Neural progenitor cell (in vitro differentiated cells): ENCODE results near the gene MUC5AC.

Experiments used
- CTCF ChIP-seq: fragments of 200-600 bp; sonication (generic); IDR thresholded peaks from 2 replicates; pipeline ENCODE4 v1.5.1; 2017; ENCODE audit warnings: antibody characterized with exemption, mild to moderate bottlenecking
- EZH2phosphoT487 ChIP-seq: fragments of 200-600 bp; sonication (generic); IDR thresholded peaks from 2 replicates; pipeline ENCODE4 v1.6.1; 2017; ENCODE audit warnings: antibody characterized with exemption

- TF ChIP-seq CTCF (no peak), EZH2phosphoT487 (no peak)
These were observed 13.7 kb downstream of the MUC5AC start for GRCh38 chr11:1171223-1171984.
